B cell (primary cell): ENCODE results near the gene CFAP68.

Source experiments
- EZH2 ChIP-seq: IDR thresholded peaks from 2 replicates; pipeline ENCODE4 v1.6.1; 2012; ENCODE audit warnings: borderline replicate concordance, low read depth, mild to moderate bottlenecking, moderate library complexity, low read length; ENCODE audit not compliant: insufficient read depth, poor library complexity, severe bottlenecking
- TF ChIP-seq, protein P1 (sequence below): fragments of 200-600 bp; IDR thresholded peaks from one replicate; pipeline ENCODE4 v1.8.0; 2022; ENCODE audit warnings: antibody characterized with exemption, mild to moderate bottlenecking

DNA sequence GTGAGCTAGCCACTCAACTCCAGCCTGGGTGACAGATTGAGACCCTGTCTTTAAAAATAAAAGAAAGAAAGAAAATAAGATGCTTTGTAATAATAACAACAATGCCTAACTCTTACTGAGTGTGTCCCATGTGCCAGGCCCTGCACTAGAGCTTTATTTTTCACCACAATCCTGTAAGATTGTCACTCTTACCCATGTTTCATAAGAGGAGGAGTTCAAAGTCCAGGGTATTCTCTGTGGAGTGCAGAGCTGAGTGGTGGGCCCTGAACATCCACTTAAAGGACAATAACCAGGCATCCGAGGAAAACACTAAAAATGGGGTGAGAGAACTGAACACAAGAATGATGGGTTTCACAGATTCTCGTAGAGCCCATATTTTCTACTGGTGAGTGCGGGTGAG is 38.4 kb downstream of the CFAP68 start:
- TF ChIP-seq, protein P1, sequence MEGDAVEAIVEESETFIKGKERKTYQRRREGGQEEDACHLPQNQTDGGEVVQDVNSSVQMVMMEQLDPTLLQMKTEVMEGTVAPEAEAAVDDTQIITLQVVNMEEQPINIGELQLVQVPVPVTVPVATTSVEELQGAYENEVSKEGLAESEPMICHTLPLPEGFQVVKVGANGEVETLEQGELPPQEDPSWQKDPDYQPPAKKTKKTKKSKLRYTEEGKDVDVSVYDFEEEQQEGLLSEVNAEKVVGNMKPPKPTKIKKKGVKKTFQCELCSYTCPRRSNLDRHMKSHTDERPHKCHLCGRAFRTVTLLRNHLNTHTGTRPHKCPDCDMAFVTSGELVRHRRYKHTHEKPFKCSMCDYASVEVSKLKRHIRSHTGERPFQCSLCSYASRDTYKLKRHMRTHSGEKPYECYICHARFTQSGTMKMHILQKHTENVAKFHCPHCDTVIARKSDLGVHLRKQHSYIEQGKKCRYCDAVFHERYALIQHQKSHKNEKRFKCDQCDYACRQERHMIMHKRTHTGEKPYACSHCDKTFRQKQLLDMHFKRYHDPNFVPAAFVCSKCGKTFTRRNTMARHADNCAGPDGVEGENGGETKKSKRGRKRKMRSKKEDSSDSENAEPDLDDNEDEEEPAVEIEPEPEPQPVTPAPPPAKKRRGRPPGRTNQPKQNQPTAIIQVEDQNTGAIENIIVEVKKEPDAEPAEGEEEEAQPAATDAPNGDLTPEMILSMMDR, result no peak
- no peak for TF ChIP-seq EZH2
